Measurements from ENCODE around the gene TRIB2.

The TRIB2 gene

DNA sequence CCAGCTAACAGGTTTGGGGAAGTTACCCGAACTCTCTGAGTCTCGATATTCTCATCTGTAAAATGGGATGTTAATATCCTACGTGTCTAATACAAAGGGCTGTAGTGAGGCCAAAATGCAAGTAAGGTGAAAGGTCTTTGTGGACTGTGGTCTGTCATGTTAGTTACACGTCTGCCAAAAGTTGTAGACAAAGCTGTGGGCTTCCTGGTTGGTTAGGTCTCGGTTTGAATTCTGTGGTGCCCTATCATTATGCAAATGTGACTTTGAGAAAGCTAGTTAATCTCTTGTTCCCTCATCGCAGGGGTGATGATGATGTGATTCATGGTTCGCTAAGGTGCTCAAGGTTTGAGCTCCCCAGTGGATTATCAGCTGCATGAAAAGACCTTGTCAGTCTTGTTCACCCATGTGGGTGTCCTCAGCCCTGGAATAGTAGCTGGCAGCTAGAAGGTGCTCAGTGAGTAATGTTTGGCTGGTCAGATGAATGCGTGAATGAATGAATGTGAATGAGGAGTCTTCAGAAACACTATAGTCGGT lies 23.1 kb downstream of the TRIB2 start:
- Histone ChIP-seq H3K9ac (no peak overlapping the region), H3K4me1 (ENCODE audit: low read depth, poor library complexity, severe bottlenecking) (no peaks in the 10 kb centered on the region), H3K27me3 (ENCODE audit: insufficient read depth, low read depth) (no peaks in the 10 kb centered on the region), H3K79me2 (ENCODE audit: insufficient read depth, low read depth) (no peaks in the 10 kb centered on the region), H3K4me3 (IDR thresholded peaks at IDR 0.05; ENCODE audit: insufficient read depth, low read depth, low read length) (no peak overlapping the region), H3K4me2 (no peak overlapping the region), H3K27ac (no peak overlapping the region), H3K36me3 (ENCODE audit: insufficient read depth) (no peaks in the 10 kb centered on the region), H2AFZ (ENCODE audit: low read depth) (no peak overlapping the region), H4K20me1 (ENCODE audit: insufficient read depth) (no peaks in the 10 kb centered on the region)
- TF ChIP-seq, protein P1, sequence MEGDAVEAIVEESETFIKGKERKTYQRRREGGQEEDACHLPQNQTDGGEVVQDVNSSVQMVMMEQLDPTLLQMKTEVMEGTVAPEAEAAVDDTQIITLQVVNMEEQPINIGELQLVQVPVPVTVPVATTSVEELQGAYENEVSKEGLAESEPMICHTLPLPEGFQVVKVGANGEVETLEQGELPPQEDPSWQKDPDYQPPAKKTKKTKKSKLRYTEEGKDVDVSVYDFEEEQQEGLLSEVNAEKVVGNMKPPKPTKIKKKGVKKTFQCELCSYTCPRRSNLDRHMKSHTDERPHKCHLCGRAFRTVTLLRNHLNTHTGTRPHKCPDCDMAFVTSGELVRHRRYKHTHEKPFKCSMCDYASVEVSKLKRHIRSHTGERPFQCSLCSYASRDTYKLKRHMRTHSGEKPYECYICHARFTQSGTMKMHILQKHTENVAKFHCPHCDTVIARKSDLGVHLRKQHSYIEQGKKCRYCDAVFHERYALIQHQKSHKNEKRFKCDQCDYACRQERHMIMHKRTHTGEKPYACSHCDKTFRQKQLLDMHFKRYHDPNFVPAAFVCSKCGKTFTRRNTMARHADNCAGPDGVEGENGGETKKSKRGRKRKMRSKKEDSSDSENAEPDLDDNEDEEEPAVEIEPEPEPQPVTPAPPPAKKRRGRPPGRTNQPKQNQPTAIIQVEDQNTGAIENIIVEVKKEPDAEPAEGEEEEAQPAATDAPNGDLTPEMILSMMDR (conservative IDR thresholded peaks at IDR 0.05; ENCODE audit: low read depth, low read length): no peak

DNA sequence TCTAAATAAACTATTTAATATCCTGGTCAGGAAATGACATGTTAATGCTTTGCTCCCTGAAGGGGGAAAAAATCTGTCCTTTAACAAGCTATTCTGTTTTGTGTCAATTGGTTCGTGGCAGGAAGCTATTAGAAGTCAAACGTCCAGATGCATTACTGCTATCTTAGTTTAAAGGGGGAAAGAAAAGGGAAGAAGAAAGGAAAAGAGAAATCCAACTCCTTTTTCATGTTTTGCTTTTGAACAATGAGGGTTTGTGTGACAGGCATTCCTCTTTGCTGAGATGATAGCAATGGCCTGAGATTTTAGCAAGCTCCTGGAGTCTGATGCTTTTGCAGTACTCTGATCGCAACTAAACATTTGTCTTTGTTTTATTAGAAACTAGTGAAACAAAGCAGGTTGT lies 24.6 kb downstream of the TRIB2 start:
- H4K20me1 ChIP-seq (ENCODE audit: insufficient read depth): no peaks in the 10 kb centered on the region
- H3K27ac ChIP-seq: no peak overlapping the region

DNA sequence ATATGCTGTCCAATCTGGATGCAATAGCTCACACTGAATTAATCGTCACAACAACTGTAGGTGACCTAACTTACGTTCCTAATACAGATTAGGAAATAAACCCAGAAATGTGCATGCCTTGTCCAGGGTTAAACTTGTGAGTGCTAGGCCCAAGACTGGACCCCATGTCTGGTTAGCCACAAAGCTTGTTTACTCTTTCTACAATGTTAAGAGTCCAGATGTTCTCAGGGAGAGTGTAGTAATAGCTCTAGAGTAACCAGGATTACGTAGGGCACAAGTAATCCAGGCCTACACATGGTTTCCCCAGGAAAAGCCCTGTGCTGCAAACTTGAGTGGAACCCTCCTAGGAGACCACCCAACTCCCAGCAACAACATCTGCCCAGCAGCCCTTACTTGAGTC lies 26.2 kb downstream of the TRIB2 start:
- H3K36me3 ChIP-seq (ENCODE audit: insufficient read depth): no peaks in the 10 kb centered on the region

More for the DNA sequence above, 24.6 kb downstream of the TRIB2 start:
- H3K4me3 ChIP-seq (IDR thresholded peaks at IDR 0.05; ENCODE audit: insufficient read depth, low read depth, low read length): no peak overlapping the region
- no peaks in the 10 kb centered on the region for H3K27me3 ChIP-seq (ENCODE audit: insufficient read depth, low read depth)
- H2AFZ ChIP-seq (ENCODE audit: low read depth): no peak overlapping the region
- TF ChIP-seq, protein P1 (conservative IDR thresholded peaks at IDR 0.05; ENCODE audit: low read depth, low read length): no peak
- no peaks in the 10 kb centered on the region for H3K4me1 ChIP-seq (ENCODE audit: low read depth, poor library complexity, severe bottlenecking)
- no peaks in the 10 kb centered on the region for H3K36me3 ChIP-seq (ENCODE audit: insufficient read depth)
- no peak overlapping the region for H3K4me2 ChIP-seq
- H3K9ac ChIP-seq: no peak overlapping the region
- H3K79me2 ChIP-seq (ENCODE audit: insufficient read depth, low read depth): no peaks in the 10 kb centered on the region

DNA sequence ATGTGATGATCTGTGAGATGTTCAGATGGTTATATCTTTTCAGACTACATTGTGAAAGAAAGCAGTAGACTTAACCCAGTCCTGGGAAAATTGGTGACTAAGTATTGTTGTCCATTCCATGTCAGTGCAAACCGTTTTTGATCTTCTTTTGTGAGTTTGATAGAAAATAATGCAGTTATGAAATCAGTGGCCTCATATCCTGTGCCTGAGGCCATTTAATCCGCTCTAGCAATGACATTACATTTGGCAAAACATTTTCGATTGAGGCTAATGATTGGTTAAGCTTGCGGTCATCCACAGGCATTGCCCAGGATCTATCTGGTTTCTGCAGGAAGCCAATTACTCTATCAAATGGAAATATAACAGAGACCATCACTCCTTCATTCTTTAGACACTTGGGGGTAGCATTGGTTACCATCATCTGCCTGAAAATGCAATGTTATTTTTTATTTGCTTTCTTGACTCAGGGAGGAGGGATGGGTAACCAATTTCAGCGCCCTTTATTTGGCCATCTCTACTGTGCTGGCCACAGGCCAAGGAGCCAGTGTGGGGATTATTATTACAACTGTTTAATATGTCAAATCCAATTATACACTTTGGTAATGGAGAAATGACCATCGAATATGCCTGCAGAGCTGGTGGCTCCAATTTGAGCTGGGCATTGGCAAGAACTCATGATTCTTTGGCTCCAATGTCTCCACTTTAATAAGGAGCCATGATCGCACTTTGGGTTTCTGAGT lies 33.6 kb downstream of the TRIB2 start:
- Histone ChIP-seq H3K9ac (no peak overlapping the region), H3K27me3 (ENCODE audit: insufficient read depth, low read depth) (no peaks in the 10 kb centered on the region), H3K27ac (no peak overlapping the region), H4K20me1 (ENCODE audit: insufficient read depth) (no peaks in the 10 kb centered on the region), H3K4me1 (ENCODE audit: low read depth, poor library complexity, severe bottlenecking) (no peaks in the 10 kb centered on the region), H3K36me3 (ENCODE audit: insufficient read depth) (no peaks in the 10 kb centered on the region), H3K4me3 (IDR thresholded peaks at IDR 0.05; ENCODE audit: insufficient read depth, low read depth, low read length) (no peak overlapping the region), H3K79me2 (ENCODE audit: insufficient read depth, low read depth) (no peaks in the 10 kb centered on the region), H3K4me2 (no peak overlapping the region), H2AFZ (ENCODE audit: low read depth) (no peak overlapping the region)
- TF ChIP-seq, protein P1 (conservative IDR thresholded peaks at IDR 0.05; ENCODE audit: low read depth, low read length): no peak

More for the DNA sequence above, 26.2 kb downstream of the TRIB2 start:
- Histone ChIP-seq H4K20me1 (ENCODE audit: insufficient read depth) (no peaks in the 10 kb centered on the region), H3K9ac (no peak overlapping the region), H3K79me2 (ENCODE audit: insufficient read depth, low read depth) (no peaks in the 10 kb centered on the region), H3K27me3 (ENCODE audit: insufficient read depth, low read depth) (no peaks in the 10 kb centered on the region), H3K4me1 (ENCODE audit: low read depth, poor library complexity, severe bottlenecking) (no peaks in the 10 kb centered on the region), H3K4me2 (no peak overlapping the region), H2AFZ (ENCODE audit: low read depth) (no peak overlapping the region), H3K27ac (no peak overlapping the region), H3K4me3 (IDR thresholded peaks at IDR 0.05; ENCODE audit: insufficient read depth, low read depth, low read length) (no peak overlapping the region)
- TF ChIP-seq, protein P1 (conservative IDR thresholded peaks at IDR 0.05; ENCODE audit: low read depth, low read length): no peak
